ENCODE results near the gene PAQR5.
"Not testable (repeated sequence)": the region's sequence is repeated elsewhere in the genome, so short reads cannot be mapped to it uniquely, and the experiment has no call there.

DNA sequence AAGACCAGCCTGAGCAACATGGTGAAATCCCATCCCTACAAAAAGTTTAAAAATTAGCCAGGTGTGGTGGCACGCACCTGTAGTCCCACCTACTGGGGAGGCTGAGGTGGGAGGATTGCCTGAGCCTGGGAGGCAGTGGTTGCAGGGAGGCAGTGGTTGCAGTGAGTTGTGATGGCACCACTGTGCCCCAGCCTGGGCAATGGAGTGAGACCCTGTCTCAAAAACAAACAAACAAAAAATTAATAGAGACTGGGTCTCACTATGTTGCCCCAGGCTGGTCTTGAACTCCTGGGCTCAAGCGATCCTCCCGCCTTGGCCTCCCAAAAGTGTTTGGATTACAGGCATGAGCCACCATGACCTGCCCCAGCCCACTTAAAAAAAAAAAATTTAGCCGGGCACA lies 151.5 kb downstream of the PAQR5 start:
- TF ChIP-seq CTCF (IDR thresholded peaks at IDR 0.05; ENCODE audit: low read length); EZH2 (IDR thresholded peaks at IDR 0.05; ENCODE audit: borderline replicate concordance, low read length): not testable (repeated sequence)

Measured in OCI-LY1 (cell line).